Astrocyte (in vitro differentiated cells and primary cell): ENCODE results near the gene RND3. TPM values are rescaled to one million over a fixed set of nuclear protein-coding genes. Genes with fewer than 3 reads are reported as not detected.

Source experiments
- DNase-seq: peaks from one replicate; pipeline ENCODE4 v3.0.0-alpha.2; 2010; ENCODE audit warnings: low read depth
- FAIRE-seq: peaks from 2 replicates; lab custom pipeline; 2011; peaks lifted over from hg19 to GRCh38; lab: Jason Lieb, UNC
- H2AFZ ChIP-seq: 2 replicates; pipeline ENCODE4 v1.6.0; 2012; ENCODE audit warnings: low read depth, low read length, inconsistent platforms
- H3K27ac ChIP-seq: 2 replicates; pipeline ENCODE4 v1.5.1; 2011; ENCODE audit warnings: low read depth, low read length, inconsistent platforms
- H3K27me3 ChIP-seq: 2 replicates; pipeline ENCODE4 v1.6.0; 2011; ENCODE audit warnings: low read length, inconsistent platforms; ENCODE audit not compliant: insufficient read depth
- H3K36me3 ChIP-seq: 2 replicates; pipeline ENCODE4 v1.5.1; 2011; ENCODE audit warnings: low read length, inconsistent platforms; ENCODE audit not compliant: insufficient read depth
- H3K4me1 ChIP-seq: 2 replicates; pipeline ENCODE4 v1.5.1; 2011; ENCODE audit warnings: low read length, inconsistent platforms; ENCODE audit not compliant: insufficient read depth
- H3K4me2 ChIP-seq: 2 replicates; pipeline ENCODE4 v1.6.0; 2012; ENCODE audit warnings: low read length, inconsistent platforms
- H3K4me3 ChIP-seq: 2 replicates; pipeline ENCODE4 v1.5.1; 2011; ENCODE audit warnings: low read depth, mild to moderate bottlenecking, low read length, inconsistent platforms; ENCODE audit not compliant: insufficient read depth
- H3K79me2 ChIP-seq: 2 replicates; pipeline ENCODE4 v1.6.0; 2012; ENCODE audit warnings: mild to moderate bottlenecking, low read length, inconsistent platforms; ENCODE audit not compliant: insufficient read depth
- H3K9ac ChIP-seq: 2 replicates; pipeline ENCODE4 v1.6.0; 2012; ENCODE audit warnings: mild to moderate bottlenecking, low read length, inconsistent platforms
- H3K9me3 ChIP-seq: 2 replicates; pipeline ENCODE4 v1.5.1; 2012; ENCODE audit warnings: low read depth, mild to moderate bottlenecking, low read length, inconsistent platforms; ENCODE audit not compliant: insufficient read depth
- H4K20me1 ChIP-seq: 2 replicates; pipeline ENCODE4 v1.6.0; 2012; ENCODE audit warnings: low read length, inconsistent platforms; ENCODE audit not compliant: insufficient read depth
- H3K27ac Mint-ChIP-seq: one replicate; pipeline ENCODE4 v1.8.0; 2021; ENCODE audit warnings: mild to moderate bottlenecking, mixed read lengths; ENCODE audit not compliant: unreplicated experiment
- H3K27me3 Mint-ChIP-seq: one replicate; pipeline ENCODE4 v1.8.0; 2021; ENCODE audit warnings: low read depth, mixed read lengths; ENCODE audit not compliant: unreplicated experiment
- H3K36me3 Mint-ChIP-seq: one replicate; pipeline ENCODE4 v1.8.0; 2021; ENCODE audit warnings: low read depth, mixed read lengths; ENCODE audit not compliant: unreplicated experiment
- H3K4me1 Mint-ChIP-seq: one replicate; pipeline ENCODE4 v1.8.0; 2021; ENCODE audit warnings: low read depth, mixed read lengths; ENCODE audit not compliant: unreplicated experiment
- H3K4me3 Mint-ChIP-seq: one replicate; pipeline ENCODE4 v1.8.0; 2021; ENCODE audit warnings: mild to moderate bottlenecking, moderate library complexity, mixed read lengths; ENCODE audit not compliant: unreplicated experiment
- H3K9me3 Mint-ChIP-seq: one replicate; pipeline ENCODE4 v1.8.0; 2021; ENCODE audit warnings: mild to moderate bottlenecking, mixed read lengths; ENCODE audit not compliant: unreplicated experiment
- CTCF ChIP-seq: IDR thresholded peaks from 2 replicates; pipeline ENCODE4 v1.5.1; 2011; ENCODE audit warnings: low read depth, mild to moderate bottlenecking, inconsistent platforms, low read length, moderate library complexity; ENCODE audit not compliant: insufficient read depth
- EZH2 ChIP-seq: IDR thresholded peaks from 2 replicates; pipeline ENCODE4 v1.6.1; 2012; ENCODE audit warnings: mild to moderate bottlenecking, low read length, inconsistent platforms; ENCODE audit not compliant: insufficient read depth
- total RNA-seq: library from RNA; stranded (reverse); gene quantifications from 2 replicates; pipeline ENCODE4 v1.2.1, GENCODE V29; 2021

The RND3 gene
- total RNA-seq, 1 donor from 2014 or later: 117 TPM

GRCh38 chr2:150438041-150438440, 49.4 kb downstream of the RND3 start:
- Mint-ChIP-seq H3K9me3 (peaks cover 3% of the 10 kb centered on the region), H3K36me3 (peaks cover 5% of the 10 kb centered on the region), H3K27me3 (no peaks in the 10 kb centered on the region), H3K4me1 (no peaks in the 10 kb centered on the region), H3K27ac (no peak overlapping the region), H3K4me3 (no peak overlapping the region)
- H3K9ac ChIP-seq: no peak overlapping the region
- DNase-seq: no peak
- H4K20me1 ChIP-seq: no peaks in the 10 kb centered on the region
- H3K36me3 ChIP-seq: no peaks in the 10 kb centered on the region
- no peak for FAIRE-seq
- H3K4me2 ChIP-seq: no peak overlapping the region
- H3K27me3 ChIP-seq: no peaks in the 10 kb centered on the region
- H2AFZ ChIP-seq: no peak overlapping the region
- no peak for TF ChIP-seq EZH2
- no peak for TF ChIP-seq CTCF
- no peaks in the 10 kb centered on the region for H3K4me1 ChIP-seq
- no peaks in the 10 kb centered on the region for H3K79me2 ChIP-seq
- no peaks in the 10 kb centered on the region for H3K9me3 ChIP-seq
- no peak overlapping the region for H3K4me3 ChIP-seq
- no peak overlapping the region for H3K27ac ChIP-seq

- Histone ChIP-seq H3K36me3 (no peaks in the 10 kb centered on the region), H3K4me2 (no peak overlapping the region), H3K9me3 (no peaks in the 10 kb centered on the region), H3K27ac (no peak overlapping the region), H3K4me3 (no peak overlapping the region), H3K79me2 (no peaks in the 10 kb centered on the region), H3K4me1 (no peaks in the 10 kb centered on the region), H2AFZ (no peak overlapping the region), H4K20me1 (no peaks in the 10 kb centered on the region), H3K27me3 (no peaks in the 10 kb centered on the region), H3K9ac (no peak overlapping the region)
- Mint-ChIP-seq H3K36me3 (peaks cover 5% of the 10 kb centered on the region), H3K4me1 (peaks cover 5% of the 10 kb centered on the region), H3K4me3 (no peak overlapping the region), H3K27ac (no peak overlapping the region), H3K27me3 (no peaks in the 10 kb centered on the region), H3K9me3 (peaks cover 3% of the 10 kb centered on the region)
- no peak for DNase-seq
- FAIRE-seq: no peak
- TF ChIP-seq CTCF (no peak), EZH2 (no peak)
Measured at GRCh38 chr2:150432312-150432625, 55.2 kb downstream of the RND3 start.

GRCh38 chr2:150431561-150432311, 55.7 kb downstream of the RND3 start:
- Mint-ChIP-seq H3K4me3 (no peak overlapping the region), H3K27me3 (no peaks in the 10 kb centered on the region), H3K36me3 (peaks cover 3% of the 10 kb centered on the region), H3K4me1 (peaks cover 5% of the 10 kb centered on the region), H3K27ac (no peak overlapping the region), H3K9me3 (peaks cover 3% of the 10 kb centered on the region)
- no peaks in the 10 kb centered on the region for H3K4me1 ChIP-seq
- no peak overlapping the region for H3K4me2 ChIP-seq
- no peaks in the 10 kb centered on the region for H4K20me1 ChIP-seq
- no peak overlapping the region for H3K4me3 ChIP-seq
- H3K9ac ChIP-seq: no peak overlapping the region
- no peak overlapping the region for H3K27ac ChIP-seq
- TF ChIP-seq CTCF: no peak
- H3K79me2 ChIP-seq: no peaks in the 10 kb centered on the region
- no peak for DNase-seq
- no peak overlapping the region for H2AFZ ChIP-seq
- no peaks in the 10 kb centered on the region for H3K27me3 ChIP-seq
- no peak for FAIRE-seq
- no peaks in the 10 kb centered on the region for H3K9me3 ChIP-seq
- no peaks in the 10 kb centered on the region for H3K36me3 ChIP-seq
